ENCODE results near the gene STMND1.
"Not testable (repeated sequence)": the region's sequence is repeated elsewhere in the genome, so short reads cannot be mapped to it uniquely, and the experiment has no call there.

STMND1 gene

DNA sequence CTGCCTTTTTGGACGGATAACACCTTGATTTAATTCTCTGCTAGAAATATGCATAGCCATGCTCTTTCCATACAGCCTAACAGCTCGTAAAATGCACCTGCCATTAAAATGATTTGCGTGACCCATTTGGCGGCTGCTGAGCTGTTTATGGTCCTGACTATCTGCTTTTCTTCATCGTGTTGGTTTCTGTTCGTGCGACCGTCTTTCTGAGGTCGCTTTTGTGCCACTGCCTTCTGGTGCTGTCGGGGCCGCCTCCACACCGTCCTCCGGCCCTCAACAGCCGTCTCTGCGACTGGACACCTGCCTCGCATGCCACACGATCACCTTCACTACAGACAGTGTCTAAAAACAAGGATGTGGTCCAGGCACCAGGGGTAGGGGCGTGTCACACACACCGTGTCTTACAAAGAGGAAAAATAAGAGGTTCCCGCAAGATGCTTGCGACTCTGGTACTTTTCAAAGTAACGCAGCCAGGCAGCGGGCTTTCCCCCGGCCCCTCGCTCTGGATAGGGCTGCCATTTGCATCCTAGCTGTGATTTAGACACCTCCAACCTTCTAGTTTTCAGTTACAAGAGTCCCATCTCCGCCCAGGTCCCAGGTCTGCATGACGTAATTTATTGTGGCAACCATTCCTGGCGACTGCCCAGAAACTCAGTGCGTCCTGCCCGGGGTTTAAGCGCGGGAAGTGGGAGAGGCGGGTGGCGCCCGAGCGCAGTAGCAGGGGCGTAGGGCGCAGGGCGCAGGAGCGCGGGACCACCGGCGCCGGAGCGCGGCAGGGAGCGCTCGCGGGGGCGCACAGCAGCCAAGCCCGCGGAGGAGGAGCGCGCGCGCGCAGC is at the start of gene STMND1:
Gene STMND1 (plus strand): TSS at position 629 of the 836 bp plus-strand sequence. CDS start 208 bp downstream, outside the sequence.
- DNase-seq (ENCODE audit: insufficient read length, low spot score) (no peak), FAIRE-seq (no peak)

DNA sequence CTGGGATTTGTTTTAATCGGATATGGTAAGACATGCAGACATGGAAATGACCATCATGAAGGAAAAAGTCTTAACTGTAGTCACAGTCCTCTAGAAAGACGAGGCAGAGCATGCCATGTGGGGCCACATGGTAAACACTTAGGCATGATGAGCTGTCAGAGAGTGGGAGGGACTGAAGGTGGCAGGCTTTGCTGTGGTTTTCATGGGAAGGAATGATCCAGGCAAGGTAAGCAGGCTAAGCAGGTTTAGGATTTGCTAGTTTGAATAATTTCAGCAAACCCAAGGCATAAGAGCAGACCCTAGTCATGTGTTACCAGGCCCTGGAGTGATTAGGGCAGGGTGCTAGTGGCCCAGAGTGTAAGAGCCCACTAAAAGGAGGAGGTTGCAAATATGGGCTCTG is 47.2 kb upstream of the STMND1 start:
- FAIRE-seq = no peak
- DNase-seq (ENCODE audit: insufficient read length, low spot score) = no peak

DNA sequence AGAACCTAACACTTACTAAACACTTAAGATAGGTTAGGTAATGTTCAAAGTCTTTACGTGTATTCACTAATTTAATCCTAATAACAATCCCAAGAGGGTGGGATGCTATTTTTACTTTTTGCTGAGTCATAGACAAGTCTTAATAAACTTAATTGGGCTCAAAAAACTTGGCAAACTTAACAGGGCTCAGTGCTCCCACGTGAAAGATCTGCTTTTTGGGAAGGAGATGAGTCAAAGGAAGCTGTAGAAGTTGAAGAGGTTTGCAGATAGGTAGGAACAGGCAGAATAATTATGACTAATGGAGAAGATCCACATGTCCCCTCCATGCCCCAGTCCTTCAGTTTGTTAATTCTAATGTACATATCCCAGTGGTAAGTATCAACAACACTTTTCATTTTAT is 44.5 kb upstream of the STMND1 start:
- DNase-seq (ENCODE audit: insufficient read length, low spot score) (no peak), FAIRE-seq (no peak)

DNA sequence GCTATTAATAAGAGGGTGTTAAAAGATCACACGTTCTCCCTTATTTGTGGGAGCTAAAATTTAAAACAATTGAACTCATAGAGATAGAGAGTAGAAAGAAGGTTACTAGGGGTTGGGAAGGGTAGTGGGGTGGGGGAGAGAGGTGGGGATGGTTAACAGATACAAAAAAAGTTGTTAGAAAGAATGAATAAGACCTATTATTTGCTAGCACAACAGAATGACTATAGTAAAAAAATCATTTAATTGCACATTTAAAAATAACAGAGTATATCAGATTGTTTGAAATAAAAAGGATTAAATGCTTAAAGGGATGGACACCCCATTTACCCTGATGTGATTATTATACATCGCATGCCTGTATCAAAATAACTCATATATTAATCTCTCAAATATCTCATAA is 43.3 kb upstream of the STMND1 start:
- DNase-seq (ENCODE audit: insufficient read length, low spot score) (no peak), FAIRE-seq (no peak)

GRCh38 chr6:17059022-17059421 is 42.8 kb upstream of the STMND1 start:
- DNase-seq (ENCODE audit: insufficient read length, low spot score) (no peak), FAIRE-seq (no peak)

- FAIRE-seq = no peak
- no peak for DNase-seq (ENCODE audit: insufficient read length, low spot score)
Observed at GRCh38 chr6:17059850-17060249, 42.0 kb upstream of the STMND1 start.

- DNase-seq (ENCODE audit: insufficient read length, low spot score) (no peak), FAIRE-seq (no peak)
Observed at GRCh38 chr6:17061097-17061496, 40.8 kb upstream of the STMND1 start.

DNA sequence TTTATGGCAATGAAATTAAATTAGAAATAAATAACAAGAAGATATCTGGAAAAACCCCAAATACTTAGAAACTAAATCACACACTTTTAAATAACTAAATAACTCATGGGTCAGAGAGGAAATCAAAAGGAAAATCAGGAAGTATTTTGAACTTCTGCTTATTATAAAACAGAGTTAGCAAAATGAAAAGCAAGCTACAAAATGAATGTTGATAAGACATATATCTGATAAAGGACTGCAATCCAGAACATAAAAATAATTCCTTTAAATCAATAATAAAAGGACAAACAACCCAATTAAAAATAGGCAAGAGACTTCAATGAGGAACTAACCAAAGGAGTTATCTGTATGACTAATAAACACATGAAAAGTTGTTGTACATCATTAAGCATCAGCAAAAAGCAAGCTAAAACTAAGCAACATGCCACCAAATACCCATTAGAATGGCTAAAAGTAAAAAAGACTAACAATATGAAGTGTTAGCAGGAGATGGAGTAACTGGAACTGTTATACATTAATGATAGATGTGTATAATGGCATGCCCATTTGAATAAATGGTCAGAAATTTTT is 38.9 kb upstream of the STMND1 start:
- DNase-seq (ENCODE audit: insufficient read length, low spot score) (no peak), FAIRE-seq (no peak)

DNA sequence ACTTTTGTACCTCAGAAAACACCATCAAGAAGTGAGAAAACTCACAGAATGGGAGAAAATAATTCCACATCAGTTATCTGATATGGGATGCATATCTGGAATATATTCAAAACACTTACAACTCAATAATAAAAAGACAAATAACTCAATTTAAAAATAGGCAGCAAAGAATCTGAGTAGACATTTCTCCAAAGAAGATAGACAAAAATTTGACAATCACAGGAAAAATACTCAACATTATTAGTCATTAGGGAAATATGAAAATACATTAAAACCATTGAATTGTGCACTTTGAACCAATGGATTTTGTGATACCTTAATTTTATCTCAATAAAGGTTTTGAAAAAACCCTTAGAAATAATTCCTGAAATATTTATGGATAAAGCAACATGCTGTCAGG is 36.9 kb upstream of the STMND1 start:
- no peak for FAIRE-seq
- no peak for DNase-seq (ENCODE audit: insufficient read length, low spot score)

DNA sequence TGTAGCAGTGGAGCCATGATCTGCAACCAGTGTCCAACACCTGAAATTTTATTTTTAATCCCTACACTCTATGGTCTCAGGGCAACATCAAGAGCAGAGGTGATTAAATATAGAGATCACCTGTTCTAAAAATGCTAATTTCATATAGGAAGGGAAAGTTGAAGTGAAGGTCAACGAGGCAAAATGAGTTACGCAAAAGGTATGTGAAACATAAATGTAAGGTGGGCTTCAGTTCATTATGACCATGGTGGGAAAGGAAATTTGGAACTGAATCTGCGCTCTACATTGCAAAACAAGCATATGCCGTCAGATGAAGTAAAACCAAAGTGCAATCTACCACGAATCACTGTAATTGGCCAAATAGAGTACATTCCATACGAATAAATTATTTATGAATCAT is 35.2 kb upstream of the STMND1 start:
- FAIRE-seq (no peak), DNase-seq (ENCODE audit: insufficient read length, low spot score) (no peak)

- DNase-seq (ENCODE audit: insufficient read length, low spot score); FAIRE-seq: not testable (repeated sequence)
Observed at GRCh38 chr6:17068972-17069371, 32.9 kb upstream of the STMND1 start.

GRCh38 chr6:17070400-17070799 is 31.4 kb upstream of the STMND1 start:
- not testable (repeated sequence) for FAIRE-seq; DNase-seq (ENCODE audit: insufficient read length, low spot score)

DNA sequence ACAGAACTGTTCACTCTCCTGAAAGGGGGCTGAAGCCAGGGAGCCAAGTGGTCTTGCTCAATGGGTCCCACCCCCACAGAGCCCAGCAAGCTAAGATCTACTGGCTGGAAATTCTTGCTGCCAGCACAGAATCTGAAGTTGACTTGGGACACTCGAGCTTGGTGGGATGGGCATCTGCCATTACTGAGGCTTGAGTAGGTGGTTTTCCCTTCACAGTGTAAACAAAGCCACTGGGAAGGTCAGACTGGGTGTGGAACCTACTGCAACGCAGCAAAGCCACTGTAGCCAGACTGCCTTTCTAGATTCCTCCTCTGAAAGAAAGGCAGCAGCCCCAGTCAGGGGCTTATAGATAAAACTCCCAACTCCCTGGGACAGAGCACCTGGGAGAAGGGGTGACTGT is 28.3 kb upstream of the STMND1 start:
- FAIRE-seq; DNase-seq (ENCODE audit: insufficient read length, low spot score): not testable (repeated sequence)

DNA sequence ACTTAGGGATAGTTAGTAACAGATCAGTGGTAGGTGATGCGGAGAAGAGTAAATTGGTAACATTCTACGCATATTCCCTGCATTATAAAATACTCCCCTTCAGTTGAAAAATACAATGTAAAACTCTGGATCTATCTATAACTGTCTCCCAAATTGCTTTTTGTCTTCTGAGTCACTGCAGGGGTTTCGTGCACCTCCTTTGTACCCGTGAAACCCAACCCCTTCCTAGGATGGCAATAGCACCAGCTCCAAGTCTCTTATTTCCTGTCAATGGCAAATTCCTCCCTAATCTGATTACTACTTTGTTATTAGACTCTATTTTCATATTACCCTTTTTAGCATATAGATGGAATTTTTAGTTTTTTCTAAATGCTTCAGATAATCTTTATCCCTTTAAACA is 20.6 kb upstream of the STMND1 start:
- FAIRE-seq (no peak), DNase-seq (ENCODE audit: insufficient read length, low spot score) (no peak)

GRCh38 chr6:17081860-17082508 is 19.9 kb upstream of the STMND1 start:
- no peak for FAIRE-seq
- DNase-seq (ENCODE audit: insufficient read length, low spot score) = no peak

DNA sequence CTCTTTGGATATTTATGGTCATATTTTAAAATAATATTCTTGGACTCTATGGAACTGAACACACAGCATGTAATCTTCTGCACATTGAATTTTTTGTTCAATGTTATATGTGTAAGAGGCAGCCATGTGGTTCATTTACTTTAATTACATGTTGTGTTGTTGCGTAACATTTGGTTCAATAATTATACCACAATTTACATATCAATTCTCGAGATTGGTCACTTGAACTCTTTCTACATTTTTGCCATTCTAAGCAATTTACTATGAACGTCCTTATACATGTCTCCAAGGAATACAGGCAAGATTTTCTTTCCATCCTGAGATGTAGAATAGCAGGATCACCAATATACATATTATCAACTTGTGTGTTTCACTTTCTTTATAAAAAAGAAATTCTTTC is 18.5 kb upstream of the STMND1 start:
- no peak for DNase-seq (ENCODE audit: insufficient read length, low spot score)
- FAIRE-seq = no peak

DNA sequence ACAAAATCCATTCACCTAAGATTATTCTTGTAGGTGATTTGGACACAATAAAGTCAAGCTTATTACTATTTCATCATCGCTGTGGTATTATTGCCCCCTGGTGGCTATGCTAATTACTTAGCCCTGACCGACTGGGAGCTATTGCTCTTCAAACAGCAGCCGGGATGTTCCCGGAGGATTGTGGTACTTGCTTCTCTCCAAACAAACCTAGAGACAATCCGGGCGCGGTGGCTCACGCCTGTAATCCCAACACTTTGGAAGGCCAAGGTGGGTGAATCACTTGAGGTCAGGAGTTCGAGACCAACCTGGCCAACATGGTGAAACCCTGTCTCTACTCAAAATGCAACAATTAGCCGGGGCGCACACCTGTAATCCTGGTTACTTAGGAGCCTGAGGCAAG is 15.4 kb upstream of the STMND1 start:
- FAIRE-seq (no peak), DNase-seq (ENCODE audit: insufficient read length, low spot score) (peak; percentile 20)

DNA sequence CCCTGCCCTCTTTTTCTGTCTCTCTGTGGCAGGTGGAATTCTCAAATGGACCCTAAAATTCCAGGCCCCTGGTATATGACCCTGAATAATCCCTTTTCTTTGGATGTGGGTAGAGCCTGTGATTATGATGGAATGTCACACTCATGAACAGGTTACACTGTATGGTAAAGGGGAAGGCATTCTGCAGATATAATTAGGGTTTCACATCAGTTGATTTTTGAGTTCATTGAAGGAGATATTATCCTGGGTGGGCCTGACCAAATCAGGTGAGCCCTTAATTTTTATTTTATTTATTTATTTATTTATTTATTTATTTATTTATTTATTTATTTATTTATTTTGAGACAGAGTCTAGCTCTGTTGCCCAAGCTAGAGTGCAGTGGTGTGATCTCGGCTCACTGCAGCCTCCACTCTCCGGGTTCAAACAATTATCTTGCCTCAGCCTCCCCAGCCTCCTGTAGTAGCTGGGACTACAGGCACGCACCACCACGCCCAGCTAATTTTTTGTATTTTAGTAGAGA is 13.7 kb upstream of the STMND1 start:
- DNase-seq (ENCODE audit: insufficient read length, low spot score) = no peak
- no peak for FAIRE-seq

DNA sequence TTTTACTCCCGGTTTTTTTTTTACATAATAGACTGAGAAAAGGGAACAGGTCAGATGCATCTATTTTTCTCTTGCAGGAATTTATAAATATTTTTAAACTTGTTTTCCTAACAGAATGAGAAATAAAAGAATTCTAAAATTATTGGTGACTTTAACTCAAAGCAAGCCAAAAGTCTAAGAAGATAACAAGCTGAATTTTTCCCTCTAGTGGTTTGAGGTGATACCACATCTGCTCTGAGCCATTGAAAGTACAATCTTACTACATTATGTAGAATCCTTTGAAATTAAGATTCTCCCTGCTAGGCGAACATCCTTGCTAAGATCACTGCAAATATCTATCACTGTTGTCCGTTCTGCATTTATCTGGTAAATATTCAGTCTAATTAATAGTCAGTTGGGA is 10.7 kb upstream of the STMND1 start:
- no peak for DNase-seq (ENCODE audit: insufficient read length, low spot score)
- no peak for FAIRE-seq

DNA sequence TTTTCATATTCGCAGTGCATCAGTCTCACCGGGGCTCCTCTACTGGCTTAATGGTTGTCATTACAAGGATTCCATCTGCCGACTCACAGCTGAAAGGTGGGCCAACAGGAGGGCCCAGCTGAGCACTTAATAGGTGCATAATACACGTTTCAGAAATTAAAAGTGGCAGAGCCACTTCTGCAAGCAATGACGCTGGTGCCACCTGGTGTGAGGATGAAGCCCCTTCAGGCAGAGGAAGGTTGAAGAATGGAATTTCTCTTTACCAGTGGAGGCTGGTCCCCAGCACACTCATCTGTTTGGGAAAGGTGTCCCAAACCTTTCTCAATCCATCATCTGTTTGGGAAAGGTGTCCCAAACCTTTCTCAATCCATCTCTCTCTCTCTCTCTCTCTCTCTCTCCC is 8.2 kb upstream of the STMND1 start:
- DNase-seq (ENCODE audit: insufficient read length, low spot score) = no peak
- FAIRE-seq = no peak

DNA sequence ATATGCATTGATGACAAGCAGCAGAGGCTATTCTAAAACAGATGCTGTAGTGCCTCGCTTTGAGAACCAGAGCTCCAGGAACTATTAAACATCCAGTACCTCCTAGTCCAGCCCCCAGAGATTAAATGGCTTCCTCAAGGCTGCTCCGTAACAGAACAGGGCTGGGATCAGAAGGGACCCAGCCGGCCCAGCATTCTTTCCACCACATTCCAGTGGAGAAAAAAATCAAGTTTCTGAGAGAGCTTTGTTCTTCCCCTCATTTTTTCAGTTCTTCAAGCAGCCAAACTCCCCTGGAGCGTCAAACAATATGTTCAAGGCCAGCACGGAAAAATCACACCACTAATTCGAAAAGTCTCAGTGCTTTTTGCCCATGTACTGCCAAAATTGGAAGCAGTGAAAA is 5.8 kb upstream of the STMND1 start:
- DNase-seq (ENCODE audit: insufficient read length, low spot score) (no peak), FAIRE-seq (no peak)

- no peak for DNase-seq (ENCODE audit: insufficient read length, low spot score)
- no peak for FAIRE-seq
Observed at GRCh38 chr6:17096652-17097051, 5.2 kb upstream of the STMND1 start.

Measured in GM19239 (cell line).